Astrocyte of the cerebellum (primary cell): ENCODE data around the gene GPR101.
"Not testable (repeated sequence)": the region's sequence is repeated elsewhere in the genome, so short reads cannot be mapped to it uniquely, and the experiment has no call there.

Experiments used
- DNase-seq: peaks from one replicate; pipeline ENCODE4 v3.0.0-alpha.2; 2011; ENCODE audit warnings: low read depth
- H3K4me3 ChIP-seq: 2 replicates; pipeline ENCODE4 v1.5.1; 2011; ENCODE audit warnings: mild to moderate bottlenecking, low read depth, low read length, moderate library complexity
- in situ Hi-C: cut with HindIII; loops from 2 replicates; pipeline ENCODE4 v1.10.0; 2017; ENCODE audit warnings: low sequenced_read_pairs
- TF ChIP-seq, protein P1 (sequence below): IDR thresholded peaks from 2 replicates; pipeline ENCODE4 v1.5.1; 2012; ENCODE audit warnings: low read length, low read depth, moderate library complexity, mild to moderate bottlenecking; ENCODE audit errors: missing control alignments

GPR101 gene

DNA sequence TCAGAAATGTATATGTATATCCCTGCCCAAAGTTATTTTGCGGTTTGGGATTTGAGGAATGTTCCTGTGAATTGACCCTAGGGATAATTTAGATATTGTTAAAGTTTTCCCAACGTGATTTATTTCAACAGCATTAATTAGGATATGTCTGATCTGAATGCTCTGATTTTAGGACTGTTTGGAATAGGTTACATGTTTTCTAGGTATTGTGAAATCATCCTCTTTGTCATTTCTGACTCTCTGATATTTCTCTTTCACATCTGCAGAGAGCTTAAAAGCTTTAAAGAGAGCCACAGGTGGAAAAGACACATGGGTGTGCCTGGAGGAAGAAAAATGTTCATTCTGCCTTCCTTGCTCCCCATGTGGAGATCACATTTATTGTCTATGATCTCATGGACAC, 5.1 kb downstream of the GPR101 start:
- TF ChIP-seq, protein P1, sequence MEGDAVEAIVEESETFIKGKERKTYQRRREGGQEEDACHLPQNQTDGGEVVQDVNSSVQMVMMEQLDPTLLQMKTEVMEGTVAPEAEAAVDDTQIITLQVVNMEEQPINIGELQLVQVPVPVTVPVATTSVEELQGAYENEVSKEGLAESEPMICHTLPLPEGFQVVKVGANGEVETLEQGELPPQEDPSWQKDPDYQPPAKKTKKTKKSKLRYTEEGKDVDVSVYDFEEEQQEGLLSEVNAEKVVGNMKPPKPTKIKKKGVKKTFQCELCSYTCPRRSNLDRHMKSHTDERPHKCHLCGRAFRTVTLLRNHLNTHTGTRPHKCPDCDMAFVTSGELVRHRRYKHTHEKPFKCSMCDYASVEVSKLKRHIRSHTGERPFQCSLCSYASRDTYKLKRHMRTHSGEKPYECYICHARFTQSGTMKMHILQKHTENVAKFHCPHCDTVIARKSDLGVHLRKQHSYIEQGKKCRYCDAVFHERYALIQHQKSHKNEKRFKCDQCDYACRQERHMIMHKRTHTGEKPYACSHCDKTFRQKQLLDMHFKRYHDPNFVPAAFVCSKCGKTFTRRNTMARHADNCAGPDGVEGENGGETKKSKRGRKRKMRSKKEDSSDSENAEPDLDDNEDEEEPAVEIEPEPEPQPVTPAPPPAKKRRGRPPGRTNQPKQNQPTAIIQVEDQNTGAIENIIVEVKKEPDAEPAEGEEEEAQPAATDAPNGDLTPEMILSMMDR, result no peak
- DNase-seq, result no peak
- in situ Hi-C loops, result no loop called here

DNA sequence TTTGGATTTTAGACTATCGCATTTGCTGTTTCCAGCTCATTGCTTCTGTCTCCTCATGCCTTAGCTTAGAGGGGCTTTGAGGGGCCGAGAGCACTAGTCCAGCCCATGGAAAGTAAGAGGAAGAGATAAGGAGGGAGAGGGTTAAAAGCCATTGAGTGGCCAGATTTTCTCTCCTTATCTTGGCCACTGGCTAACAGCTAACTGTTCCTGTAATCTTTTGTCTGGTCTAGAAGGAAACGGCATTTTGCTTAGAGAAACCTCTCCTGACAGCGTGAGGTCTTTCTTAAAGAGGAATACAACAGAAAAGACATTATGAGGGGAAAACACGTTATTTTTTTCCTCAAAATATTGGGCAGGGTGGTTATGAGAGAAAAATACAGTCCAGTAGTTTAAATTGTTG, 7.9 kb downstream of the GPR101 start:
- H3K4me3 ChIP-seq, result no peak overlapping the region
- TF ChIP-seq, protein P1, result no peak
- DNase-seq, result no peak
- in situ Hi-C loops, result no loop called here

More for the DNA sequence above, 5.1 kb downstream of the GPR101 start:
- H3K4me3 ChIP-seq, result no peak overlapping the region

DNA sequence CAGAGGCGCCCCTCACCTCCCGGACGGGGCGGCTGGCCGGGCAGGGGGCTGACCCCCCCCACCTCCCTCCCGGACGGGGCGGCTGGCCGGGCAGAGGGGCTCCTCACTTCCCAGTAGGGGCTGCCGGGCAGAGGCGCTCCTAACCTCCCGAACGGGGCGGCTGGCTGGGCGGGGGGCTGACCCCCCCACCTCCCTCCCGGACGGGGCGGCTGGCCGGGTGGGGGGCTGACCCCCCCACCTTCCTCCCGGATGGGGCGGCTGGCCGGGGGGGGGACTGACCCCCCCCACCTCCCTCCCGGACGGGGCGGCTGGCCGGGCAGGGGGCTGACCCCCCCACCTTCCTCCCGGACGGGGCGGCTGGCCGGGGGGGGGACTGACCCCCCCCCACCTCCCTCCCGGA, 33.6 kb downstream of the GPR101 start:
- H3K4me3 ChIP-seq, in situ Hi-C loops: not testable (repeated sequence)

DNA sequence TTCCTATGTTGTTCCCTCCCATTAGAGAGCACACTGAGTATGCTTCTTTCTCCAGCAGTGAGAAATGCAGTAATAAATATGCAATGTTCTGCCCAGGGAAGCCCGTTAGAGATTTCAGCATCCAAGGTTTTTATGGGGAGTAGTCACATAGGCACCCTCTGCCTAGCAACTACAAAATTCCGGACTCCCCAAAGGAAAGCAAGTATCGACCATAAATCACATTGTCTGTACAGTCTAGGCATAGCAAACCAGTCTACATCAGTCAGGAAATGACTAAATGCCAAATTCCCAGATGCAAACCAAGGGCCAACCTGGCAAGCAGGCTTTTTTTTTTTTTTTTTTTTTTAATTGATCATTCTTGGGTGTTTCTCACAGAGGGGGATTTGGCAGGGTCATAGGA, 34.8 kb downstream of the GPR101 start:
- TF ChIP-seq, protein P1, result no peak
- DNase-seq, result no peak
- H3K4me3 ChIP-seq, result no peak overlapping the region
- in situ Hi-C loops, result no loop called here

More for the DNA sequence above, 33.6 kb downstream of the GPR101 start:
- not testable (repeated sequence) for DNase-seq
